ENCODE results near the gene ZNF543. TPM values are rescaled to one million over a fixed set of nuclear protein-coding genes. Genes with fewer than 3 reads are reported as not detected.

The ZNF543 gene
- total and polyA plus RNA-seq, 9 of the 15 experiments (the other 6 are each of a cell fraction or from before 2014, with no cell fraction given): 0.14 to 5.5 (median 2.4) TPM

- peaks cover 0 to 4% of the 10 kb centered on the region in 2 experiments; a peak in 1 of 5 replicates for H3K27me3 ChIP-seq (ENCODE audit: control insufficient read depth in 2 of 2, insufficient read depth in 2 of 2, low read length in 2 of 2)
- peak overlapping the region; percentile 96 for H3K4me2 ChIP-seq (ENCODE audit: insufficient read depth, low read length)
- intact Hi-C loops (cut with micrococcal nuclease): no loop called here
- 71% methylated on average over 3 of the region's 3 CpGs for WGBS (ENCODE audit: insufficient coverage, low coverage, missing lambda C conversion rate)
- peaks cover 29% of the 10 kb centered on the region; the same call in 2 of the 3 replicates for H3K36me3 ChIP-seq (ENCODE audit: control insufficient read depth, insufficient read depth, low read length)
- no peak for FAIRE-seq
- no peaks in the 10 kb centered on the region for H4K20me1 ChIP-seq (replicated peaks; ENCODE audit: control insufficient read depth, insufficient read depth, low read length)
- DNase-seq (ENCODE audit: extremely low read depth in 1 of 4, low spot score in 3 of 4): no peak
- H3K4me3 ChIP-seq: peak overlapping the region; percentile 82
- in situ Hi-C loops (cut with MboI): no loop called here
- ChIA-PET POLR2A (interaction anchor here (0.6 to 1.2 kb wide), 2 partner anchors 11 to 528 kb away, joined by 3 to 4 read pairs; no protein-coding TSS in a partner anchor), CTCF (ENCODE audit: low intra/inter-chr PET ratio) (no interaction called here)
- no peak overlapping the region for H3K27ac ChIP-seq (ENCODE audit: extremely low read depth, low read depth, low read length)
- no TSS peak for BruUV-seq (replicated peaks)
- peaks cover 24% of the 10 kb centered on the region for H3K79me2 ChIP-seq (ENCODE audit: control insufficient read depth, insufficient read depth, low read length)
- H3K9me3 ChIP-seq (replicated peaks; ENCODE audit: control insufficient read depth, insufficient read depth, low read depth, low read length): no peaks in the 10 kb centered on the region
- H3K4me1 ChIP-seq (replicated peaks in 1 of 2; ENCODE audit: control insufficient read depth in 2 of 2, insufficient read depth in 2 of 2, low read length in 2 of 2): peaks cover 9 to 11% of the 10 kb centered on the region in 2 experiments; a peak in 4 of 5 replicates
- H3K9me1 ChIP-seq (ENCODE audit: control insufficient read depth, insufficient read depth, low read length): no peaks in the 10 kb centered on the region
- ATAC-seq: no peak
- peak overlapping the region in 1 of 2 experiments; percentile 79; a peak in 2 of 4 replicates for H3K9ac ChIP-seq (ENCODE audit: insufficient read depth in 1 of 2, low read depth in 2 of 2, low read length in 2 of 2)
- no peak overlapping the region for H2AFZ ChIP-seq (ENCODE audit: low read depth, low read length)
- TF ChIP-seq ZNF280B (CRISPR knock-in tag; IDR thresholded peaks at IDR 0.05): no peak
- TF ChIP-seq TCFL5 (CRISPR knock-in tag; conservative IDR thresholded peaks at IDR 0.05): no peak
- TF ChIP-seq CHCHD3 (CRISPR knock-in tag; IDR thresholded peaks at IDR 0.05): no peak
- TF ChIP-seq POLR2H (tag; IDR thresholded peaks at IDR 0.05; ENCODE audit: low read depth): no peak
- no peak for TF ChIP-seq PPARD (CRISPR knock-in tag; IDR thresholded peaks at IDR 0.05)
- TF ChIP-seq POLR2G (IDR thresholded peaks at IDR 0.05; ENCODE audit: low read depth, low read length): no peak
- no peak for TF ChIP-seq RREB1 (CRISPR knock-in tag; IDR thresholded peaks at IDR 0.05)
- no peak for TF ChIP-seq ARID2 (IDR thresholded peaks at IDR 0.05)
- TF ChIP-seq DNMT1 (IDR thresholded peaks at IDR 0.05): no peak
- no peak for TF ChIP-seq ZNF395 (CRISPR knock-in tag; IDR thresholded peaks at IDR 0.05)
- no peak for TF ChIP-seq E2F3 (CRISPR knock-in tag; IDR thresholded peaks at IDR 0.05)
- TF ChIP-seq HMGN3 (IDR thresholded peaks at IDR 0.05; ENCODE audit: borderline replicate concordance, extremely low read depth, insufficient read length, low read depth, low read length): no peak
These were observed 1.5 kb downstream of the ZNF543 start for GRCh38 chr19:57321751-57322150.
